Adrenal gland (tissue), 5 donors: ENCODE measurements around the gene ABL2.

Experiments used
- POLR2A ChIP-seq, 2 donors: fragments of 450-650 bp; IDR thresholded peaks; one replicate each; pipeline ENCODE4 v1.6.1; 2017; ENCODE audit warnings: antibody characterized with exemption in 2 of 2, mild to moderate bottlenecking in 2 of 2, moderate library complexity in 1 of 2
- TF ChIP-seq, protein P1 (sequence below), 6 experiments: fragments of 450-650 bp in 4 of 6; fragments of 200-600 bp in 2 of 6; sonication (generic) in 1 of 6; IDR thresholded peaks; 1 replicate in 5 of 6; 2 replicates in 1 of 6; pipeline versions ENCODE4 v1.5.1 to v1.8.0; 2016 to 2021; ENCODE audit warnings: antibody characterized with exemption in 6 of 6, mild to moderate bottlenecking in 2 of 6, moderate library complexity in 1 of 6
- donor health status: DM: no; HTN: no; CAD: no.

DNA sequence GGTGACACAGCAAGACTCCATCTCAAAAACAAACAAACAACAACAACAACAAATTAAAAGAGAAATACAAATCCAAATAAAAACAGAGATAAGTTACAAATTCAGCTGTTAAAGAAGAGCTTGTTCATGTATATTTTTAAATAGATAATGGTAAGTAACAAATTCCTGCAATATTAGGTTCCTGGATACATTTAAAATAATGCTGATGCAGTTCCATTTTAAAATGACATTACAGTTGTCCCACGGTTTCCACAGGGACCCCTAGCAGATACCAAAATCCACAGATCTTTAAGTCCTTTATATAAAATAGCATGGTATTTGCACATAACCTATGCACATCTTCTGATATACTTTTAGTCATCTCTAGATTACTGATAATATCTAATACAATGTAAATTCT is 61.5 kb downstream of the ABL2 start:
- TF ChIP-seq, protein P1, sequence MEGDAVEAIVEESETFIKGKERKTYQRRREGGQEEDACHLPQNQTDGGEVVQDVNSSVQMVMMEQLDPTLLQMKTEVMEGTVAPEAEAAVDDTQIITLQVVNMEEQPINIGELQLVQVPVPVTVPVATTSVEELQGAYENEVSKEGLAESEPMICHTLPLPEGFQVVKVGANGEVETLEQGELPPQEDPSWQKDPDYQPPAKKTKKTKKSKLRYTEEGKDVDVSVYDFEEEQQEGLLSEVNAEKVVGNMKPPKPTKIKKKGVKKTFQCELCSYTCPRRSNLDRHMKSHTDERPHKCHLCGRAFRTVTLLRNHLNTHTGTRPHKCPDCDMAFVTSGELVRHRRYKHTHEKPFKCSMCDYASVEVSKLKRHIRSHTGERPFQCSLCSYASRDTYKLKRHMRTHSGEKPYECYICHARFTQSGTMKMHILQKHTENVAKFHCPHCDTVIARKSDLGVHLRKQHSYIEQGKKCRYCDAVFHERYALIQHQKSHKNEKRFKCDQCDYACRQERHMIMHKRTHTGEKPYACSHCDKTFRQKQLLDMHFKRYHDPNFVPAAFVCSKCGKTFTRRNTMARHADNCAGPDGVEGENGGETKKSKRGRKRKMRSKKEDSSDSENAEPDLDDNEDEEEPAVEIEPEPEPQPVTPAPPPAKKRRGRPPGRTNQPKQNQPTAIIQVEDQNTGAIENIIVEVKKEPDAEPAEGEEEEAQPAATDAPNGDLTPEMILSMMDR (IDR thresholded peaks at IDR 0.05): no peak
- no peak for TF ChIP-seq POLR2A (IDR thresholded peaks at IDR 0.05)
